Thymus (tissue), 14 donors: ENCODE results near the gene DNMT3L. TPM values are rescaled to one million over a fixed set of nuclear protein-coding genes. Genes with fewer than 3 reads are reported as not detected.
A peak's percentile ranks its signal among the peaks of the same experiment; 100 is the strongest.

Experiments
- DNase-seq, 9 donors: peaks; one replicate each; pipeline ENCODE4 v3.0.0-alpha.2; 2013; ENCODE audit warnings: low spot score in 9 of 9, low read depth in 6 of 9, missing footprints in 1 of 9
- H3K27ac ChIP-seq, 2 donors: one replicate each; pipeline ENCODE4 v1.5.1; 2013; ENCODE audit warnings: control low read depth in 1 of 2, low read depth in 1 of 2, low read length in 1 of 2, mild to moderate bottlenecking in 1 of 2, moderate library complexity in 1 of 2
- H3K27me3 ChIP-seq, 2 donors: one replicate each; pipeline ENCODE4 v1.5.1; 2013; ENCODE audit warnings: low read length in 1 of 2; ENCODE audit not compliant: control insufficient read depth in 2 of 2, insufficient read depth in 1 of 2
- H3K36me3 ChIP-seq, 2 donors: one replicate each; pipeline ENCODE4 v1.5.1; 2013; ENCODE audit warnings: low read length in 1 of 2, mild to moderate bottlenecking in 1 of 2, moderate library complexity in 1 of 2; ENCODE audit not compliant: control insufficient read depth in 2 of 2, insufficient read depth in 2 of 2
- H3K4me1 ChIP-seq, 2 donors: one replicate each; pipeline ENCODE4 v1.5.1; 2013; ENCODE audit warnings: low read length in 2 of 2; ENCODE audit not compliant: control insufficient read depth in 2 of 2, insufficient read depth in 2 of 2
- H3K4me3 ChIP-seq, 2 donors: one replicate each; pipeline ENCODE4 v1.5.1; 2013; ENCODE audit warnings: low read length in 2 of 2, control low read depth in 1 of 2, mild to moderate bottlenecking in 1 of 2
- H3K9me3 ChIP-seq, 2 donors: one replicate each; pipeline ENCODE4 v1.5.1; 2013; ENCODE audit warnings: low read length in 1 of 2, mild to moderate bottlenecking in 1 of 2; ENCODE audit not compliant: control insufficient read depth in 2 of 2, insufficient read depth in 1 of 2
- WGBS: extraction: QIAGEN DNeasy Blood & Tissue Kit; methylation state at CpG from one replicate; pipeline ENCODE4 v1.1.7; 2013; 5-methylcytosine and 5-hydroxymethylcytosine counted together
- long read RNA-seq, 10 donors: transcript quantifications; one replicate each; lab custom pipeline, GENCODE V29; 2026
- polyA plus RNA-seq: library from polyadenylated mRNA; stranded (reverse); fragments of 200-250 nt; gene quantifications from one replicate; pipeline ENCODE4 v1.2.3, GENCODE V29; 2013
- total RNA-seq: library from RNA; stranded (reverse); fragments of 120-200 nt; gene quantifications from one replicate; pipeline ENCODE4 v1.2.4, GENCODE V29; 2013
- donor health status: healthy.

The DNMT3L gene
- total RNA-seq, result 0.42 TPM
- polyA plus RNA-seq, result 0.80 TPM
- long read RNA-seq, donor 1, result 0 reads
- long read RNA-seq, donor 2, result 0 reads
- long read RNA-seq, donor 3, result 0 reads
- long read RNA-seq, donor 4, result 0 reads
- long read RNA-seq, donor 5, result 0 reads
- long read RNA-seq, donor 6, result 0 reads
- long read RNA-seq, donor 7, result 0 reads
- long read RNA-seq, donor 8, result 0 reads
- long read RNA-seq, donor 9, result 0 reads
- long read RNA-seq, donor 10, result 0 reads

- Histone ChIP-seq H3K9me3 (no peaks in the 10 kb centered on the region), H3K4me3 (no peak within 1 kb of the TSS), H3K4me1 (no peaks in the 10 kb centered on the region), H3K27ac (no peak within 1 kb of the TSS), H3K36me3 (no peaks in the 10 kb centered on the region), H3K27me3 (no peaks in the 10 kb centered on the region)
- DNase-seq, result no peak
- WGBS, result 91% methylated on average over 19 of the region's 19 CpGs
These were observed at the start of gene DNMT3L for GRCh38 chr21:44261675-44262295. TSS of gene DNMT3L (minus strand) at chr21:44261897. CDS start at chr21:44261259, 638 bp downstream.

GRCh38 chr21:44310628-44311507 lies 49.2 kb upstream of the DNMT3L start:
- Histone ChIP-seq H3K27ac (no peak overlapping the region), H3K36me3 (peaks cover 21 to 56% of the 10 kb centered on the region in 2 donors), H3K4me3 (no peak overlapping the region), H3K27me3 (no peaks in the 10 kb centered on the region), H3K4me1 (no peaks in the 10 kb centered on the region), H3K9me3 (no peaks in the 10 kb centered on the region)
- no peak for DNase-seq
- 98% methylated on average over 28 of the region's 28 CpGs for WGBS

GRCh38 chr21:44306936-44307704 lies 45.4 kb upstream of the DNMT3L start:
- H3K36me3 ChIP-seq, result peaks cover 16 to 20% of the 10 kb centered on the region in 2 donors
- 98% methylated on average over 21 of the region's 21 CpGs for WGBS
- H3K4me1 ChIP-seq, result peaks cover 0 to 6% of the 10 kb centered on the region in 2 donors
- H3K27me3 ChIP-seq, result no peaks in the 10 kb centered on the region
- H3K27ac ChIP-seq, result no peak overlapping the region
- no peaks in the 10 kb centered on the region for H3K9me3 ChIP-seq
- DNase-seq, result no peak
- no peak overlapping the region for H3K4me3 ChIP-seq

GRCh38 chr21:44305691-44306090 lies 44.0 kb upstream of the DNMT3L start:
- no peak overlapping the region for H3K27ac ChIP-seq
- no peaks in the 10 kb centered on the region for H3K9me3 ChIP-seq
- DNase-seq, result no peak
- H3K4me1 ChIP-seq, result peaks cover 4 to 19% of the 10 kb centered on the region in 2 donors
- no peaks in the 10 kb centered on the region for H3K27me3 ChIP-seq
- no peak overlapping the region for H3K4me3 ChIP-seq
- WGBS, result 95% methylated on average over 9 of the region's 9 CpGs
- peaks cover 7 to 8% of the 10 kb centered on the region in 2 donors for H3K36me3 ChIP-seq

GRCh38 chr21:44304877-44305293 lies 43.2 kb upstream of the DNMT3L start:
- peak in 8 of 9 donors; percentile 21 to 67 (median 33) for DNase-seq
- Histone ChIP-seq H3K4me3 (no peak overlapping the region), H3K36me3 (peaks cover under 1 to 7% of the 10 kb centered on the region in 2 donors), H3K4me1 (peaks cover 5 to 22% of the 10 kb centered on the region in 2 donors), H3K9me3 (no peaks in the 10 kb centered on the region), H3K27me3 (no peaks in the 10 kb centered on the region), H3K27ac (no peak overlapping the region)
- WGBS, result 91% methylated on average over 8 of the region's 8 CpGs

GRCh38 chr21:44304011-44304616 lies 42.4 kb upstream of the DNMT3L start:
- Histone ChIP-seq H3K27ac (no peak overlapping the region), H3K27me3 (peaks cover 0 to 4% of the 10 kb centered on the region in 2 donors), H3K36me3 (peaks cover 0 to 6% of the 10 kb centered on the region in 2 donors), H3K4me3 (no peak overlapping the region), H3K9me3 (no peaks in the 10 kb centered on the region), H3K4me1 (peaks cover 9 to 26% of the 10 kb centered on the region in 2 donors)
- WGBS, result 97% methylated on average over 16 of the region's 16 CpGs
- no peak for DNase-seq

- Histone ChIP-seq H3K36me3 (peaks cover 0 to 4% of the 10 kb centered on the region in 2 donors), H3K4me3 (no peak overlapping the region), H3K27ac (no peak overlapping the region), H3K9me3 (no peaks in the 10 kb centered on the region), H3K4me1 (peaks cover 11 to 28% of the 10 kb centered on the region in 2 donors), H3K27me3 (peaks cover 0 to 5% of the 10 kb centered on the region in 2 donors)
- WGBS, result 89% methylated on average over 12 of the region's 12 CpGs
- DNase-seq, result no peak
These were observed 41.8 kb upstream of the DNMT3L start for GRCh38 chr21:44303490-44303981.
